ENCODE measurements around the gene CNRIP1. TPM values are rescaled to one million over a fixed set of nuclear protein-coding genes. Genes with fewer than 3 reads are reported as not detected.
A peak's percentile ranks its signal among the peaks of the same experiment; 100 is the strongest.

The CNRIP1 gene
- total and polyA plus RNA-seq, 5 donors = 16.8 to 24.1 (median 17.9) TPM

GRCh38 chr2:68251187-68251854 lies 68.4 kb downstream of the CNRIP1 start:
- ATAC-seq (peak; percentile 55 to 59), DNase-seq (peak; percentile 61 to 80 (median 78))
- intact Hi-C loops (cut with DNase I) = loop anchor here in 1 of 4 donors (10.0 kb wide), 2 partner anchors 97 to 127 kb away; partner anchors contain the start of gene PNO1
- Histone ChIP-seq H3K4me3 (ENCODE audit: low read length) (peak overlapping the region; percentile 99), H3K27me3 (ENCODE audit: control insufficient read depth, insufficient read depth) (no peaks in the 10 kb centered on the region), H3K27ac (ENCODE audit: low read length) (peak overlapping the region; percentile 96), H3K9me3 (ENCODE audit: control insufficient read depth, low read length) (no peaks in the 10 kb centered on the region), H3K4me1 (ENCODE audit: control insufficient read depth, insufficient read depth, low read length) (peaks cover 6% of the 10 kb centered on the region)
- under 1% methylated on average over 41 of the region's 41 CpGs for WGBS

GRCh38 chr2:68250652-68251186 lies 69.0 kb downstream of the CNRIP1 start:
- WGBS = 9% methylated on average over 15 of the region's 15 CpGs
- Histone ChIP-seq H3K27me3 (ENCODE audit: control insufficient read depth, insufficient read depth) (no peaks in the 10 kb centered on the region), H3K9me3 (ENCODE audit: control insufficient read depth, low read length) (no peaks in the 10 kb centered on the region), H3K4me1 (ENCODE audit: control insufficient read depth, insufficient read depth, low read length) (peaks cover 6% of the 10 kb centered on the region), H3K27ac (ENCODE audit: low read length) (peak overlapping the region; percentile 96), H3K4me3 (ENCODE audit: low read length) (peak overlapping the region; percentile 99)
- ATAC-seq (no peak), DNase-seq (no peak)
- intact Hi-C loops (cut with DNase I) = loop anchor here in 1 of 4 donors (10.0 kb wide), 2 partner anchors 96 to 126 kb away; partner anchors contain the start of gene PNO1

GRCh38 chr2:68250196-68250595 lies 69.6 kb downstream of the CNRIP1 start:
- intact Hi-C loops (cut with DNase I) = loop anchor here in 1 of 4 donors (10.0 kb wide), 2 partner anchors 95 to 125 kb away; partner anchors contain the start of gene PNO1
- Histone ChIP-seq H3K9me3 (ENCODE audit: control insufficient read depth, low read length) (no peaks in the 10 kb centered on the region), H3K4me3 (ENCODE audit: low read length) (peak overlapping the region; percentile 99), H3K27me3 (ENCODE audit: control insufficient read depth, insufficient read depth) (no peaks in the 10 kb centered on the region), H3K4me1 (ENCODE audit: control insufficient read depth, insufficient read depth, low read length) (peaks cover 6% of the 10 kb centered on the region), H3K27ac (ENCODE audit: low read length) (no peak overlapping the region)
- 32% methylated on average over 5 of the region's 5 CpGs for WGBS
- DNase-seq = no peak
- ATAC-seq = no peak

- Histone ChIP-seq H3K4me1 (ENCODE audit: control insufficient read depth, insufficient read depth, low read length) (peaks cover 6% of the 10 kb centered on the region), H3K27me3 (ENCODE audit: control insufficient read depth, insufficient read depth) (no peaks in the 10 kb centered on the region), H3K27ac (ENCODE audit: low read length) (no peak overlapping the region), H3K4me3 (ENCODE audit: low read length) (no peak overlapping the region), H3K9me3 (ENCODE audit: control insufficient read depth, low read length) (no peaks in the 10 kb centered on the region)
- DNase-seq (no peak), ATAC-seq (no peak)
- 49% methylated on average over 2 of the region's 2 CpGs for WGBS
- intact Hi-C loops (cut with DNase I) = no loop called here
Observed at GRCh38 chr2:68248806-68249205, 70.9 kb downstream of the CNRIP1 start.

- no peaks in the 10 kb centered on the region for H3K27me3 ChIP-seq (ENCODE audit: control insufficient read depth, insufficient read depth)
Observed at GRCh38 chr2:68248361-68248760, 71.4 kb downstream of the CNRIP1 start.

GRCh38 chr2:68246396-68246795 lies 73.4 kb downstream of the CNRIP1 start:
- Histone ChIP-seq H3K9me3 (ENCODE audit: control insufficient read depth, low read length) (no peaks in the 10 kb centered on the region), H3K4me3 (ENCODE audit: low read length) (no peak overlapping the region), H3K27me3 (ENCODE audit: control insufficient read depth, insufficient read depth) (no peaks in the 10 kb centered on the region), H3K4me1 (ENCODE audit: control insufficient read depth, insufficient read depth, low read length) (peaks cover 7% of the 10 kb centered on the region), H3K27ac (ENCODE audit: low read length) (no peak overlapping the region)
- 76% methylated on average over 1 of the region's 1 CpG for WGBS
- DNase-seq (no peak), ATAC-seq (no peak)
- intact Hi-C loops (cut with DNase I) = no loop called here

More at GRCh38 chr2:68248361-68248760, 71.4 kb downstream of the CNRIP1 start:
- H3K27ac ChIP-seq (ENCODE audit: low read length) = no peak overlapping the region
- H3K4me1 ChIP-seq (ENCODE audit: control insufficient read depth, insufficient read depth, low read length) = peaks cover 6% of the 10 kb centered on the region
- no peaks in the 10 kb centered on the region for H3K9me3 ChIP-seq (ENCODE audit: control insufficient read depth, low read length)
- intact Hi-C loops (cut with DNase I) = no loop called here
- ATAC-seq (no peak), DNase-seq (no peak)
- 80% methylated on average over 3 of the region's 3 CpGs for WGBS
- H3K4me3 ChIP-seq (ENCODE audit: low read length) = no peak overlapping the region

- intact Hi-C loops (cut with DNase I) = no loop called here
- no peaks in the 10 kb centered on the region for H3K27me3 ChIP-seq (ENCODE audit: control insufficient read depth, insufficient read depth)
- H3K4me3 ChIP-seq (ENCODE audit: low read length) = no peak overlapping the region
- DNase-seq (no peak), ATAC-seq (no peak)
- H3K4me1 ChIP-seq (ENCODE audit: control insufficient read depth, insufficient read depth, low read length) = peaks cover 8% of the 10 kb centered on the region
- H3K9me3 ChIP-seq (ENCODE audit: control insufficient read depth, low read length) = no peaks in the 10 kb centered on the region
- no peak overlapping the region for H3K27ac ChIP-seq (ENCODE audit: low read length)
Observed at GRCh38 chr2:68245672-68246071, 74.1 kb downstream of the CNRIP1 start.

- no peak overlapping the region for H3K4me3 ChIP-seq (ENCODE audit: low read length)
- intact Hi-C loops (cut with DNase I) = no loop called here
- ATAC-seq = no peak
- H3K27ac ChIP-seq (ENCODE audit: low read length) = no peak overlapping the region
- H3K27me3 ChIP-seq (ENCODE audit: control insufficient read depth, insufficient read depth) = no peaks in the 10 kb centered on the region
- H3K9me3 ChIP-seq (ENCODE audit: control insufficient read depth, low read length) = no peaks in the 10 kb centered on the region
- WGBS = 95% methylated on average over 4 of the region's 4 CpGs
- peaks cover 8% of the 10 kb centered on the region for H3K4me1 ChIP-seq (ENCODE audit: control insufficient read depth, insufficient read depth, low read length)
- no peak for DNase-seq
Observed at GRCh38 chr2:68245066-68245465, 74.7 kb downstream of the CNRIP1 start.

- Histone ChIP-seq H3K27me3 (ENCODE audit: control insufficient read depth, insufficient read depth) (no peaks in the 10 kb centered on the region), H3K4me3 (ENCODE audit: low read length) (no peak overlapping the region), H3K4me1 (ENCODE audit: control insufficient read depth, insufficient read depth, low read length) (peaks cover 8% of the 10 kb centered on the region), H3K27ac (ENCODE audit: low read length) (no peak overlapping the region), H3K9me3 (ENCODE audit: control insufficient read depth, low read length) (no peaks in the 10 kb centered on the region)
- DNase-seq (no peak), ATAC-seq (no peak)
- intact Hi-C loops (cut with DNase I) = no loop called here
- WGBS = 70% methylated on average over 2 of the region's 2 CpGs
Observed at GRCh38 chr2:68244456-68244855, 75.3 kb downstream of the CNRIP1 start.

Measured in right cardiac atrium (tissue), 5 donors.